ENCODE results near the gene CUBN.

CUBN gene

GRCh38 chr10:17043586-17043985, 86.0 kb downstream of the CUBN start:
- H3K79me2 ChIP-seq (ENCODE audit: insufficient read depth, low read depth), result no peaks in the 10 kb centered on the region
- no peak overlapping the region for H3K9ac ChIP-seq
- H3K4me3 ChIP-seq (IDR thresholded peaks at IDR 0.05; ENCODE audit: insufficient read depth, low read depth, low read length), result no peak overlapping the region
- H3K4me2 ChIP-seq, result no peak overlapping the region
- no peaks in the 10 kb centered on the region for H3K27me3 ChIP-seq (ENCODE audit: insufficient read depth, low read depth)
- no peak overlapping the region for H2AFZ ChIP-seq (ENCODE audit: low read depth)
- no peak for TF ChIP-seq CTCF (conservative IDR thresholded peaks at IDR 0.05; ENCODE audit: low read depth, low read length)
- no peaks in the 10 kb centered on the region for H4K20me1 ChIP-seq (ENCODE audit: insufficient read depth)
- H3K4me1 ChIP-seq (ENCODE audit: low read depth, poor library complexity, severe bottlenecking), result no peaks in the 10 kb centered on the region
- H3K36me3 ChIP-seq (ENCODE audit: insufficient read depth), result no peaks in the 10 kb centered on the region
- no peak overlapping the region for H3K27ac ChIP-seq

GRCh38 chr10:17041626-17042520, 87.7 kb downstream of the CUBN start:
- Histone ChIP-seq H3K27ac (no peak overlapping the region), H3K27me3 (ENCODE audit: insufficient read depth, low read depth) (no peaks in the 10 kb centered on the region), H3K4me1 (ENCODE audit: low read depth, poor library complexity, severe bottlenecking) (no peaks in the 10 kb centered on the region), H3K9ac (no peak overlapping the region), H3K4me3 (IDR thresholded peaks at IDR 0.05; ENCODE audit: insufficient read depth, low read depth, low read length) (no peak overlapping the region), H3K4me2 (no peak overlapping the region), H2AFZ (ENCODE audit: low read depth) (no peak overlapping the region), H3K36me3 (ENCODE audit: insufficient read depth) (no peaks in the 10 kb centered on the region), H4K20me1 (ENCODE audit: insufficient read depth) (no peaks in the 10 kb centered on the region), H3K79me2 (ENCODE audit: insufficient read depth, low read depth) (no peaks in the 10 kb centered on the region)
- TF ChIP-seq CTCF (conservative IDR thresholded peaks at IDR 0.05; ENCODE audit: low read depth, low read length), result no peak

GRCh38 chr10:17038627-17039026, 91.0 kb downstream of the CUBN start:
- no peaks in the 10 kb centered on the region for H3K4me1 ChIP-seq (ENCODE audit: low read depth, poor library complexity, severe bottlenecking)

GRCh38 chr10:17037910-17038309, 91.7 kb downstream of the CUBN start:
- no peak overlapping the region for H2AFZ ChIP-seq (ENCODE audit: low read depth)

More at GRCh38 chr10:17038627-17039026, 91.0 kb downstream of the CUBN start:
- H3K27me3 ChIP-seq (ENCODE audit: insufficient read depth, low read depth), result no peaks in the 10 kb centered on the region
- no peaks in the 10 kb centered on the region for H3K36me3 ChIP-seq (ENCODE audit: insufficient read depth)
- H3K79me2 ChIP-seq (ENCODE audit: insufficient read depth, low read depth), result no peaks in the 10 kb centered on the region
- no peaks in the 10 kb centered on the region for H4K20me1 ChIP-seq (ENCODE audit: insufficient read depth)
- no peak overlapping the region for H3K9ac ChIP-seq
- no peak for TF ChIP-seq CTCF (conservative IDR thresholded peaks at IDR 0.05; ENCODE audit: low read depth, low read length)
- no peak overlapping the region for H3K27ac ChIP-seq
- no peak overlapping the region for H3K4me3 ChIP-seq (IDR thresholded peaks at IDR 0.05; ENCODE audit: insufficient read depth, low read depth, low read length)
- no peak overlapping the region for H2AFZ ChIP-seq (ENCODE audit: low read depth)
- no peak overlapping the region for H3K4me2 ChIP-seq

More at GRCh38 chr10:17037910-17038309, 91.7 kb downstream of the CUBN start:
- Histone ChIP-seq H3K4me2 (no peak overlapping the region), H3K4me3 (IDR thresholded peaks at IDR 0.05; ENCODE audit: insufficient read depth, low read depth, low read length) (no peak overlapping the region), H3K27me3 (ENCODE audit: insufficient read depth, low read depth) (no peaks in the 10 kb centered on the region), H3K36me3 (ENCODE audit: insufficient read depth) (no peaks in the 10 kb centered on the region), H3K4me1 (ENCODE audit: low read depth, poor library complexity, severe bottlenecking) (no peaks in the 10 kb centered on the region), H3K27ac (no peak overlapping the region), H4K20me1 (ENCODE audit: insufficient read depth) (no peaks in the 10 kb centered on the region), H3K79me2 (ENCODE audit: insufficient read depth, low read depth) (no peaks in the 10 kb centered on the region), H3K9ac (no peak overlapping the region)
- no peak for TF ChIP-seq CTCF (conservative IDR thresholded peaks at IDR 0.05; ENCODE audit: low read depth, low read length)
